Neural cell (in vitro differentiated cells): ENCODE measurements around the gene GRAMD2A. TPM values are rescaled to one million over a fixed set of nuclear protein-coding genes. Genes with fewer than 3 reads are reported as not detected.

ENCODE experiments used
- H2AFZ ChIP-seq: fragments of 200-600, 300-800 bp; sonication (generic), shearing (Covaris generic); 2 replicates; pipeline ENCODE4 v1.6.0; 2014; ENCODE audit warnings: low read depth, mild to moderate bottlenecking, antibody characterized with exemption, low read length, moderate library complexity
- H3F3A ChIP-seq: fragments of 200-600 bp; shearing (Covaris generic); 2 replicates; pipeline ENCODE4 v1.6.1; 2016; ENCODE audit warnings: mild to moderate bottlenecking, moderate library complexity, mixed read lengths, antibody characterized with exemption, low read length; ENCODE audit not compliant: insufficient read depth, poor library complexity, severe bottlenecking
- H3K27ac ChIP-seq: fragments of 200-600, 300-800 bp; sonication (generic), shearing (Covaris generic); 2 replicates; pipeline ENCODE4 v1.5.1; 2014; ENCODE audit warnings: mild to moderate bottlenecking, low read length, moderate library complexity
- H3K27me3 ChIP-seq: fragments of 300-800, 200-600 bp; sonication (generic), shearing (Covaris generic); 2 replicates; pipeline ENCODE4 v1.6.0; 2014; ENCODE audit warnings: mild to moderate bottlenecking, low read depth, low read length, moderate library complexity; ENCODE audit not compliant: insufficient read depth
- H3K36me3 ChIP-seq: fragments of 300-800, 200-600 bp; sonication (generic), shearing (Covaris generic); 2 replicates; pipeline ENCODE4 v1.5.1; 2014; ENCODE audit warnings: mild to moderate bottlenecking, antibody characterized with exemption, low read length, moderate library complexity; ENCODE audit not compliant: insufficient read depth
- H3K4me2 ChIP-seq: fragments of 300-800, 200-600 bp; sonication (generic), shearing (Covaris generic); 2 replicates; pipeline ENCODE4 v1.6.0; 2014; ENCODE audit warnings: mild to moderate bottlenecking, low read length
- H3K4me3 ChIP-seq: fragments of 300-800, 200-600 bp; sonication (generic), shearing (Covaris generic); 2 replicates; pipeline ENCODE4 v1.5.1; 2014; ENCODE audit warnings: mild to moderate bottlenecking, low read length, moderate library complexity
- H3K79me2 ChIP-seq: fragments of 200-600 bp; shearing (Covaris generic); replicated peaks from 2 replicates; pipeline ENCODE4 v1.6.0; 2014; ENCODE audit warnings: mild to moderate bottlenecking, low read length, moderate library complexity; ENCODE audit not compliant: insufficient read depth
- H3K9ac ChIP-seq: fragments of 300-800, 200-600 bp; sonication (generic), shearing (Covaris generic); 2 replicates; pipeline ENCODE4 v1.6.1; 2016; ENCODE audit warnings: mild to moderate bottlenecking, low read length, mixed read lengths
- H3K9me2 ChIP-seq: fragments of 200-600 bp; shearing (Covaris generic); 2 replicates; pipeline ENCODE4 v1.6.1; 2016; ENCODE audit warnings: mild to moderate bottlenecking, low read length, mixed read lengths; ENCODE audit not compliant: insufficient read depth
- H3K9me3 ChIP-seq: fragments of 200-600, 300-800 bp; sonication (generic), shearing (Covaris generic); 2 replicates; pipeline ENCODE4 v1.6.1; 2016; ENCODE audit warnings: mild to moderate bottlenecking, mixed run types, low read length, moderate library complexity, mixed read lengths
- H4K20me1 ChIP-seq: fragments of 200-600 bp; shearing (Covaris generic); 2 replicates; pipeline ENCODE4 v1.6.1; 2016; ENCODE audit warnings: mild to moderate bottlenecking, mixed run types; ENCODE audit not compliant: insufficient read depth
- EP300 ChIP-seq: fragments of 450-650 bp; conservative IDR thresholded peaks from 2 replicates; pipeline ENCODE4 v1.6.1; 2014; ENCODE audit warnings: antibody characterized with exemption, mild to moderate bottlenecking, moderate library complexity; ENCODE audit not compliant: poor library complexity, severe bottlenecking
- EZH2 ChIP-seq: fragments of 200-600, 300-800 bp; shearing (Covaris generic), sonication (generic); IDR thresholded peaks from 2 replicates; pipeline ENCODE4 v1.6.1; 2014; ENCODE audit warnings: antibody characterized with exemption, low read length, borderline replicate concordance, mild to moderate bottlenecking; ENCODE audit not compliant: insufficient read depth, poor library complexity, severe bottlenecking
- MXI1 ChIP-seq: fragments of 450-650 bp; conservative IDR thresholded peaks from 2 replicates; pipeline ENCODE4 v1.6.1; 2014; ENCODE audit warnings: antibody characterized with exemption, mild to moderate bottlenecking; ENCODE audit not compliant: poor library complexity, severe bottlenecking
- POLR2AphosphoS5 ChIP-seq: IDR thresholded peaks from 2 replicates; pipeline ENCODE4 v1.6.1; 2012
- RAD21 ChIP-seq: fragments of 450-650 bp; conservative IDR thresholded peaks from 2 replicates; pipeline ENCODE4 v1.6.1; 2014; ENCODE audit warnings: antibody characterized with exemption, mild to moderate bottlenecking, moderate library complexity
- SMC3 ChIP-seq: fragments of 450-650 bp; conservative IDR thresholded peaks from 2 replicates; pipeline ENCODE4 v1.6.1; 2014; ENCODE audit warnings: antibody characterized with exemption, mild to moderate bottlenecking, moderate library complexity; ENCODE audit not compliant: poor library complexity
- TAF1 ChIP-seq: IDR thresholded peaks from 2 replicates; pipeline ENCODE4 v1.6.1; 2012; ENCODE audit warnings: low read depth
- polyA plus RNA-seq: library from polyadenylated mRNA; depleted of rRNA; stranded (reverse); fragments of >200 nt; gene quantifications from 2 replicates; pipeline ENCODE4 v1.2.3, GENCODE V29; 2014
- TF ChIP-seq, protein P1 (sequence below): fragments of 450-650 bp; IDR thresholded peaks from 2 replicates; pipeline ENCODE4 v1.5.1; 2014; ENCODE audit warnings: antibody characterized with exemption, mild to moderate bottlenecking, moderate library complexity; ENCODE audit not compliant: poor library complexity, severe bottlenecking
- TF ChIP-seq, protein P2 (sequence below): IDR thresholded peaks from 2 replicates; pipeline ENCODE4 v1.6.1; 2012; ENCODE audit warnings: borderline replicate concordance

The GRAMD2A gene
- polyA plus RNA-seq, 1 donor from 2014 or later = 1.9 TPM

DNA sequence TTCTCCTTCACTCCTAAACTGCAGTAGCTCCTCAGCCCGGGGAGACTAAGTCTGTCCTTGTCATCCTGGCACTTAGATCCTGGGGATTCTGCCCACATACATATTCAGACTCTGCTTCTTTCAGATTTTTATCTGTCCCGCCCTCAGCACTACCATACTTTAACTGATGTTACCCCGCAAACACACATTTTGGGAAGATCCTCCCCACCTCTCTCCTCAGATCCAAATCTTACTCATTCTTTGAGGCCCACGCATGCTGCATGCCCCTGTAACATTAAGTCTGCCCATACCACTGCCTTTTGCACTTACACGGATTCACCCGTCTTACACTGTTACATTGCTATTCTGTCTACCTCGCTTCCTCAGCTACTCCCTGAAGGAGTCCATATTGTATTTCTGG lies 43.3 kb downstream of the GRAMD2A start:
- H3K9me3 ChIP-seq = no peaks in the 10 kb centered on the region
- H3K4me2 ChIP-seq = no peak overlapping the region
- TF ChIP-seq, protein P1, sequence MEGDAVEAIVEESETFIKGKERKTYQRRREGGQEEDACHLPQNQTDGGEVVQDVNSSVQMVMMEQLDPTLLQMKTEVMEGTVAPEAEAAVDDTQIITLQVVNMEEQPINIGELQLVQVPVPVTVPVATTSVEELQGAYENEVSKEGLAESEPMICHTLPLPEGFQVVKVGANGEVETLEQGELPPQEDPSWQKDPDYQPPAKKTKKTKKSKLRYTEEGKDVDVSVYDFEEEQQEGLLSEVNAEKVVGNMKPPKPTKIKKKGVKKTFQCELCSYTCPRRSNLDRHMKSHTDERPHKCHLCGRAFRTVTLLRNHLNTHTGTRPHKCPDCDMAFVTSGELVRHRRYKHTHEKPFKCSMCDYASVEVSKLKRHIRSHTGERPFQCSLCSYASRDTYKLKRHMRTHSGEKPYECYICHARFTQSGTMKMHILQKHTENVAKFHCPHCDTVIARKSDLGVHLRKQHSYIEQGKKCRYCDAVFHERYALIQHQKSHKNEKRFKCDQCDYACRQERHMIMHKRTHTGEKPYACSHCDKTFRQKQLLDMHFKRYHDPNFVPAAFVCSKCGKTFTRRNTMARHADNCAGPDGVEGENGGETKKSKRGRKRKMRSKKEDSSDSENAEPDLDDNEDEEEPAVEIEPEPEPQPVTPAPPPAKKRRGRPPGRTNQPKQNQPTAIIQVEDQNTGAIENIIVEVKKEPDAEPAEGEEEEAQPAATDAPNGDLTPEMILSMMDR = no peak
- no peak for TF ChIP-seq TAF1
- TF ChIP-seq EP300 = no peak
- TF ChIP-seq POLR2AphosphoS5 = no peak
- TF ChIP-seq EZH2 = no peak
- TF ChIP-seq, protein P2, sequence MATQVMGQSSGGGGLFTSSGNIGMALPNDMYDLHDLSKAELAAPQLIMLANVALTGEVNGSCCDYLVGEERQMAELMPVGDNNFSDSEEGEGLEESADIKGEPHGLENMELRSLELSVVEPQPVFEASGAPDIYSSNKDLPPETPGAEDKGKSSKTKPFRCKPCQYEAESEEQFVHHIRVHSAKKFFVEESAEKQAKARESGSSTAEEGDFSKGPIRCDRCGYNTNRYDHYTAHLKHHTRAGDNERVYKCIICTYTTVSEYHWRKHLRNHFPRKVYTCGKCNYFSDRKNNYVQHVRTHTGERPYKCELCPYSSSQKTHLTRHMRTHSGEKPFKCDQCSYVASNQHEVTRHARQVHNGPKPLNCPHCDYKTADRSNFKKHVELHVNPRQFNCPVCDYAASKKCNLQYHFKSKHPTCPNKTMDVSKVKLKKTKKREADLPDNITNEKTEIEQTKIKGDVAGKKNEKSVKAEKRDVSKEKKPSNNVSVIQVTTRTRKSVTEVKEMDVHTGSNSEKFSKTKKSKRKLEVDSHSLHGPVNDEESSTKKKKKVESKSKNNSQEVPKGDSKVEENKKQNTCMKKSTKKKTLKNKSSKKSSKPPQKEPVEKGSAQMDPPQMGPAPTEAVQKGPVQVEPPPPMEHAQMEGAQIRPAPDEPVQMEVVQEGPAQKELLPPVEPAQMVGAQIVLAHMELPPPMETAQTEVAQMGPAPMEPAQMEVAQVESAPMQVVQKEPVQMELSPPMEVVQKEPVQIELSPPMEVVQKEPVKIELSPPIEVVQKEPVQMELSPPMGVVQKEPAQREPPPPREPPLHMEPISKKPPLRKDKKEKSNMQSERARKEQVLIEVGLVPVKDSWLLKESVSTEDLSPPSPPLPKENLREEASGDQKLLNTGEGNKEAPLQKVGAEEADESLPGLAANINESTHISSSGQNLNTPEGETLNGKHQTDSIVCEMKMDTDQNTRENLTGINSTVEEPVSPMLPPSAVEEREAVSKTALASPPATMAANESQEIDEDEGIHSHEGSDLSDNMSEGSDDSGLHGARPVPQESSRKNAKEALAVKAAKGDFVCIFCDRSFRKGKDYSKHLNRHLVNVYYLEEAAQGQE = no peak
- no peak for TF ChIP-seq SMC3
- no peak for TF ChIP-seq RAD21
- TF ChIP-seq MXI1 = no peak
- no peaks in the 10 kb centered on the region for H3K27me3 ChIP-seq
- H3K36me3 ChIP-seq = no peaks in the 10 kb centered on the region
- H4K20me1 ChIP-seq = no peaks in the 10 kb centered on the region
- H3K9me2 ChIP-seq = no peaks in the 10 kb centered on the region
- no peak overlapping the region for H2AFZ ChIP-seq
- H3K79me2 ChIP-seq = no peaks in the 10 kb centered on the region
- H3K4me3 ChIP-seq = no peak overlapping the region
- peak overlapping the region; percentile 16 for H3K27ac ChIP-seq
- H3K9ac ChIP-seq = no peak overlapping the region
- H3F3A ChIP-seq = no peaks in the 10 kb centered on the region

DNA sequence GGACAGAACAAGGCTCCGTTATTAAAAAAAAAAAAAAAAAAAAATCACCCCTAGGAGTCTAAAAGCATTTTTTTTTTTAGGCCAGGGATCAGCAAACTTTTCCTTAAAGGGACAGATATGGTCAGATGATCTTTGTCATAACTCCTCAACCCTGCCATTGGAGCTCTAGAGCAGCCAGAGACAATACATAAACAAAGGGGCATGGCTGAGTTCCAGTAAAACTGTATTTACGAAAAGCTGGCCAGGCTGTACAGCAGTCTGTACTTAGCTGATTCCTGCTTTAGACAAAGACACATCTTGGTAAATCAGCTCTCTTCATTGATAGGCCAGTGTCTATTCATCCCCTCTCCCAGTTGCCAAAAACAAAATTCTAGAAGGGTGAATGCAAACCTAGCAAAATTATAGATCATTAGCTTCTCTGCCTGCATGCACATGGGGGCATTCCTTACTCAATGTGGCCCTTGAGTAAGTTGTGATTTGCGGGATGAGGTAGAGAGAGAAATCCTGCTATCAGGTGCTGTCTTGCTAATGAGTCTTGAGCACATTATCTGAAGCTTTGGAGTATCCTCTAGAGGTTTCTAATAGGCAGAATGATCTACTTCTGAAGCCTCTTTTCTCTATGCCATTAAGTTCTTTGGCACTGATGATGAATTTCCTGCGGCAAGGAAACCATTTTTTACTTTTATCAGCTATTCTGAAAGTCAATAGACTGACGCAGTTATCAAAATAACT lies 44.2 kb downstream of the GRAMD2A start:
- no peak overlapping the region for H3K4me3 ChIP-seq
- H3F3A ChIP-seq = no peaks in the 10 kb centered on the region
- no peak overlapping the region for H2AFZ ChIP-seq
- no peaks in the 10 kb centered on the region for H3K36me3 ChIP-seq
- no peaks in the 10 kb centered on the region for H3K79me2 ChIP-seq
- TF ChIP-seq, protein P1 = no peak
- TF ChIP-seq SMC3 (no peak), RAD21 (no peak), MXI1 (no peak), EZH2 (no peak), POLR2AphosphoS5 (no peak), EP300 (no peak)
- TF ChIP-seq, protein P2 = no peak
- no peaks in the 10 kb centered on the region for H3K9me2 ChIP-seq
- no peaks in the 10 kb centered on the region for H4K20me1 ChIP-seq
- peak overlapping the region; percentile 10 for H3K4me2 ChIP-seq
- H3K9ac ChIP-seq = no peak overlapping the region
- no peaks in the 10 kb centered on the region for H3K9me3 ChIP-seq
- no peaks in the 10 kb centered on the region for H3K27me3 ChIP-seq
- H3K27ac ChIP-seq = peak overlapping the region; percentile 61
